Measurements from ENCODE around the gene LUC7L2. TPM values are rescaled to one million over a fixed set of nuclear protein-coding genes. Genes with fewer than 3 reads are reported as not detected.

The LUC7L2 gene
- total and polyA plus RNA-seq, 2 donors (not counting 1 experiment from before 2014, with no cell fraction given) = 26.5 to 142 TPM

DNA sequence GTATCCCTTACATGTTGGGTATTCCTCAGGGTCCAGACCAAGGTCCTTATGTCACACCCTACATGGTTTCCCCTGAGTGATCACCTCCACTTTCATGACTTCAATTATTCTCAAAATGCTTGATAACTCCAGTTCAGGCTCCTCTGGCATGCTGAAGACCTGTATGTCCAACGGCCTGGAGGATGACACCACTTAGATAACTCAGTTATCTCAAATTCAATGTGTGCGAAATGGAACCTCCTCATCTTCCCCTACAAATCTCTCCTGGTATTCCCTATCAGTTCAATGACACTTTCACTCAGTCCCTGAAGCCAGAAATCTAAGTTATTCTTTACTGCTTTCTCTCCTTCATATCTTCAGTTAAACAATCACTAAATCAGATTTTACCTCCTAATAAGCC lies 8.7 kb upstream of the LUC7L2 start:
- H3K4me3 Mint-ChIP-seq = no peak overlapping the region
- Histone ChIP-seq H3K36me3 (replicated peaks in 1 of 2; ENCODE audit: control extremely low read depth in 1 of 2, control insufficient read depth in 1 of 2, extremely low read depth in 1 of 2, insufficient read depth in 2 of 2, low read length in 1 of 2) (peaks cover 8 to 27% of the 10 kb centered on the region in 2 experiments), H4K20me1 (ENCODE audit: control insufficient read depth, insufficient read depth, low read length, poor library complexity, severe bottlenecking) (no peaks in the 10 kb centered on the region), H3K27me3 (replicated peaks in 1 of 4; ENCODE audit: control extremely low read depth in 1 of 4, control insufficient read depth in 3 of 4, insufficient read depth in 4 of 4, low read length in 3 of 4) (no peaks in the 10 kb centered on the region), H3K9me3 (ENCODE audit: control extremely low read depth in 1 of 3, control insufficient read depth in 2 of 3, insufficient read depth in 1 of 3, low read length in 2 of 3) (no peaks in the 10 kb centered on the region), H2AFZ (ENCODE audit: insufficient read depth, low read depth, low read length, poor library complexity, severe bottlenecking) (no peak overlapping the region), H3K4me2 (replicated peaks; ENCODE audit: low read depth, low read length, poor library complexity, severe bottlenecking) (no peak overlapping the region), H3K79me2 (ENCODE audit: control insufficient read depth, insufficient read depth, low read length) (peaks cover 35% of the 10 kb centered on the region), H3K4me3 (ENCODE audit: control extremely low read depth in 1 of 5, extremely low read depth in 1 of 5, insufficient read depth in 1 of 5, low read depth in 2 of 5, low read length in 4 of 5) (no peak overlapping the region), H3K9ac (ENCODE audit: low read length) (no peak overlapping the region), H3K27ac (ENCODE audit: low read length in 2 of 2) (no peak overlapping the region), H3K4me1 (ENCODE audit: control insufficient read depth in 2 of 2, insufficient read depth in 2 of 2, low read length in 2 of 2) (no peaks in the 10 kb centered on the region)
- ChIA-PET POLR2A (no interaction called here), CTCF (no interaction called here)
- no peak for DNase-seq
- peaks cover 2% of the 10 kb centered on the region for H3K4me1 Mint-ChIP-seq
- H3K27ac Mint-ChIP-seq = no peak overlapping the region
- ATAC-seq (ENCODE audit: low read depth) = no peak
- H3K9me3 Mint-ChIP-seq (ENCODE audit: insufficient read depth) = no peaks in the 10 kb centered on the region
- 100% methylated on average over 1 of the region's 2 CpGs for WGBS (ENCODE audit: insufficient coverage)
- no peak for TF ChIP-seq EZH2 (IDR thresholded peaks at IDR 0.05; ENCODE audit: borderline replicate concordance, insufficient read depth, low read depth, low read length, poor library complexity, severe bottlenecking)
- TF ChIP-seq, protein P1, sequence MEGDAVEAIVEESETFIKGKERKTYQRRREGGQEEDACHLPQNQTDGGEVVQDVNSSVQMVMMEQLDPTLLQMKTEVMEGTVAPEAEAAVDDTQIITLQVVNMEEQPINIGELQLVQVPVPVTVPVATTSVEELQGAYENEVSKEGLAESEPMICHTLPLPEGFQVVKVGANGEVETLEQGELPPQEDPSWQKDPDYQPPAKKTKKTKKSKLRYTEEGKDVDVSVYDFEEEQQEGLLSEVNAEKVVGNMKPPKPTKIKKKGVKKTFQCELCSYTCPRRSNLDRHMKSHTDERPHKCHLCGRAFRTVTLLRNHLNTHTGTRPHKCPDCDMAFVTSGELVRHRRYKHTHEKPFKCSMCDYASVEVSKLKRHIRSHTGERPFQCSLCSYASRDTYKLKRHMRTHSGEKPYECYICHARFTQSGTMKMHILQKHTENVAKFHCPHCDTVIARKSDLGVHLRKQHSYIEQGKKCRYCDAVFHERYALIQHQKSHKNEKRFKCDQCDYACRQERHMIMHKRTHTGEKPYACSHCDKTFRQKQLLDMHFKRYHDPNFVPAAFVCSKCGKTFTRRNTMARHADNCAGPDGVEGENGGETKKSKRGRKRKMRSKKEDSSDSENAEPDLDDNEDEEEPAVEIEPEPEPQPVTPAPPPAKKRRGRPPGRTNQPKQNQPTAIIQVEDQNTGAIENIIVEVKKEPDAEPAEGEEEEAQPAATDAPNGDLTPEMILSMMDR (IDR thresholded peaks at IDR 0.05) = no peak
- intact Hi-C loops (cut with micrococcal nuclease) = no loop called here
- no peaks in the 10 kb centered on the region for H3K27me3 Mint-ChIP-seq

DNA sequence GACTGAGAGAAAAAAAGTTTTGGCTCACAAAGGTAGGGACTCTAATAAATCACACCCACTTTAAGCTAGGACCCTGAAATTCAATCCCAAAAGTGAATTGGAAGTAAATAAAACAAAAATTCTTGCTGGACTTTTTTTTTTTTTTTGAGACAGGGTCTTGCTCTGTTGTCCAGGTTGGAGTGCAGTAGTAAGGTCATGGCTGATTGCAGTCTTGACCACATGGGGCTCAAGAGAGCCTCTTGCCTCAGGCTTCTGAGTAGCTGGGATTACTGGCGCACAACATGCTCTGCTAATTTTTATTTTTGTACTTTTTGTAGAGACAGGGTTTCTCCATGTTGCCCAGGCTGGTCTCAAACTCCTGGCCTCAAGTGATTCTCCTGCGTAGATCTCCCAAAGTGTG lies 5.0 kb upstream of the LUC7L2 start:
- ChIA-PET CTCF (interaction anchor here (0.9 to 2.0 kb wide), 3 partner anchors 8 to 80 kb away, joined by 3 to 5 read pairs (median 3); no protein-coding TSS in a partner anchor), POLR2A (no interaction called here)
- intact Hi-C loops (cut with micrococcal nuclease) = no loop called here

More for the DNA sequence above, 5.0 kb upstream of the LUC7L2 start:
- Mint-ChIP-seq H3K27ac (no peak overlapping the region), H3K27me3 (no peaks in the 10 kb centered on the region), H3K4me1 (peaks cover 11% of the 10 kb centered on the region), H3K9me3 (ENCODE audit: insufficient read depth) (no peaks in the 10 kb centered on the region), H3K4me3 (no peak overlapping the region)
- no peak for TF ChIP-seq EZH2 (IDR thresholded peaks at IDR 0.05; ENCODE audit: borderline replicate concordance, insufficient read depth, low read depth, low read length, poor library complexity, severe bottlenecking)
- no peaks in the 10 kb centered on the region for H3K27me3 ChIP-seq (replicated peaks in 1 of 4; ENCODE audit: control extremely low read depth in 1 of 4, control insufficient read depth in 3 of 4, insufficient read depth in 4 of 4, low read length in 3 of 4)
- ATAC-seq (ENCODE audit: low read depth) = no peak
- no peak overlapping the region for H3K4me3 ChIP-seq (ENCODE audit: control extremely low read depth in 1 of 5, extremely low read depth in 1 of 5, insufficient read depth in 1 of 5, low read depth in 2 of 5, low read length in 4 of 5)
- H3K9me3 ChIP-seq (ENCODE audit: control extremely low read depth in 1 of 3, control insufficient read depth in 2 of 3, insufficient read depth in 1 of 3, low read length in 2 of 3) = no peaks in the 10 kb centered on the region
- H3K9ac ChIP-seq (ENCODE audit: low read length) = no peak overlapping the region
- H2AFZ ChIP-seq (ENCODE audit: insufficient read depth, low read depth, low read length, poor library complexity, severe bottlenecking) = no peak overlapping the region
- H3K4me1 ChIP-seq (ENCODE audit: control insufficient read depth in 2 of 2, insufficient read depth in 2 of 2, low read length in 2 of 2) = peaks cover 3% of the 10 kb centered on the region in 2 donors
- H3K79me2 ChIP-seq (ENCODE audit: control insufficient read depth, insufficient read depth, low read length) = peaks cover 29% of the 10 kb centered on the region
- WGBS (ENCODE audit: insufficient coverage) = 100% methylated on average over 2 of the region's 2 CpGs
- no peaks in the 10 kb centered on the region for H4K20me1 ChIP-seq (ENCODE audit: control insufficient read depth, insufficient read depth, low read length, poor library complexity, severe bottlenecking)
- no peak for DNase-seq
- no peak overlapping the region for H3K27ac ChIP-seq (ENCODE audit: low read length in 2 of 2)
- H3K4me2 ChIP-seq (replicated peaks; ENCODE audit: low read depth, low read length, poor library complexity, severe bottlenecking) = no peak overlapping the region
- peaks cover 6 to 9% of the 10 kb centered on the region in 2 experiments for H3K36me3 ChIP-seq (replicated peaks in 1 of 2; ENCODE audit: control extremely low read depth in 1 of 2, control insufficient read depth in 1 of 2, extremely low read depth in 1 of 2, insufficient read depth in 2 of 2, low read length in 1 of 2)

Measured in B cell (primary cell).